Gastroesophageal sphincter (tissue), 4 donors: ENCODE results near the gene LENG1. TPM values are rescaled to one million over a fixed set of nuclear protein-coding genes. Genes with fewer than 3 reads are reported as not detected.

ENCODE experiments used
- ATAC-seq: fragments of 150-250 bp; one replicate; pipeline ENCODE4 v1.9.1; 2016; ENCODE audit warnings: mild to moderate bottlenecking, moderate library complexity
- H3K27ac ChIP-seq, 4 donors: fragments of 200-600 bp; sonication (generic) in 3 of 4; 1 replicate in 3 of 4; 2 replicates in 1 of 4; pipeline ENCODE4 v1.5.1; 2016 to 2019
- H3K27me3 ChIP-seq: fragments of 200-600 bp; sonication (generic); one replicate; pipeline ENCODE4 v1.5.1; 2019
- H3K36me3 ChIP-seq, 2 donors: fragments of 200-600 bp; sonication (generic); one replicate each; pipeline ENCODE4 v1.5.1; 2019; ENCODE audit warnings: control low read depth in 1 of 2
- H3K4me1 ChIP-seq, 3 donors: fragments of 200-600 bp; sonication (generic); 1 replicate in 2 of 3; 2 replicates in 1 of 3; pipeline ENCODE4 v1.5.1; 2016 to 2019; ENCODE audit warnings: control low read depth in 2 of 3
- H3K4me3 ChIP-seq, 2 donors: fragments of 200-600 bp; sonication (generic); one replicate each; pipeline ENCODE4 v1.5.1; 2019; ENCODE audit warnings: mild to moderate bottlenecking in 1 of 2, moderate library complexity in 1 of 2
- H3K9me3 ChIP-seq, 3 donors: fragments of 200-600 bp; sonication (generic); one replicate each; pipeline ENCODE4 v1.5.1; 2017 to 2019; ENCODE audit warnings: control low read depth in 2 of 3
- EP300 ChIP-seq: sonication (generic); formaldehyde crosslinking; IDR thresholded peaks from one replicate; pipeline ENCODE4 v1.6.1; 2017; ENCODE audit warnings: antibody characterized with exemption, mild to moderate bottlenecking
- POLR2A ChIP-seq, 2 donors: fragments of 450-650 bp; IDR thresholded peaks; one replicate each; pipeline ENCODE4 v1.6.1; 2017; ENCODE audit warnings: antibody characterized with exemption in 2 of 2, mild to moderate bottlenecking in 2 of 2, moderate library complexity in 1 of 2
- POLR2AphosphoS5 ChIP-seq: sonication (generic); formaldehyde crosslinking; IDR thresholded peaks from one replicate; pipeline ENCODE4 v1.6.1; 2017; ENCODE audit warnings: antibody characterized with exemption
- WGBS, 2 donors: methylation state at CpG; one replicate each; pipeline ENCODE4 v1.1.5; 2018; ENCODE audit warnings: low coverage in 1 of 2; 5-methylcytosine and 5-hydroxymethylcytosine counted together
- total RNA-seq, 4 donors: library from RNA; depleted of rRNA; stranded (reverse); fragments of >200 nt; gene quantifications; one replicate each; pipeline ENCODE4 v1.1.0, GENCODE V29; 2016
- TF ChIP-seq, protein P1 (sequence below), 4 experiments: fragments of 200-600 bp in 2 of 4; fragments of 450-650 bp in 2 of 4; sonication (generic) in 1 of 4; IDR thresholded peaks; one replicate each; pipeline ENCODE4 v1.5.1; 2017 to 2019; ENCODE audit warnings: antibody characterized with exemption in 4 of 4, mild to moderate bottlenecking in 2 of 4, moderate library complexity in 2 of 4

Gene LENG1
- total RNA-seq, 4 donors from 2014 or later, result 8.2 to 12.8 (median 11.1) TPM

GRCh38 chr19:54162884-54163283, 3.4 kb upstream of the LENG1 start:
- Histone ChIP-seq H3K4me3 (peak overlapping the region in 1 of 2 donors; percentile 50), H3K4me1 (peaks cover 0 to 54% (median 40%) of the 10 kb centered on the region in 3 donors)
- no peak for TF ChIP-seq EP300
- TF ChIP-seq, protein P1, sequence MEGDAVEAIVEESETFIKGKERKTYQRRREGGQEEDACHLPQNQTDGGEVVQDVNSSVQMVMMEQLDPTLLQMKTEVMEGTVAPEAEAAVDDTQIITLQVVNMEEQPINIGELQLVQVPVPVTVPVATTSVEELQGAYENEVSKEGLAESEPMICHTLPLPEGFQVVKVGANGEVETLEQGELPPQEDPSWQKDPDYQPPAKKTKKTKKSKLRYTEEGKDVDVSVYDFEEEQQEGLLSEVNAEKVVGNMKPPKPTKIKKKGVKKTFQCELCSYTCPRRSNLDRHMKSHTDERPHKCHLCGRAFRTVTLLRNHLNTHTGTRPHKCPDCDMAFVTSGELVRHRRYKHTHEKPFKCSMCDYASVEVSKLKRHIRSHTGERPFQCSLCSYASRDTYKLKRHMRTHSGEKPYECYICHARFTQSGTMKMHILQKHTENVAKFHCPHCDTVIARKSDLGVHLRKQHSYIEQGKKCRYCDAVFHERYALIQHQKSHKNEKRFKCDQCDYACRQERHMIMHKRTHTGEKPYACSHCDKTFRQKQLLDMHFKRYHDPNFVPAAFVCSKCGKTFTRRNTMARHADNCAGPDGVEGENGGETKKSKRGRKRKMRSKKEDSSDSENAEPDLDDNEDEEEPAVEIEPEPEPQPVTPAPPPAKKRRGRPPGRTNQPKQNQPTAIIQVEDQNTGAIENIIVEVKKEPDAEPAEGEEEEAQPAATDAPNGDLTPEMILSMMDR (IDR thresholded peaks at IDR 0.05), result no peak
- TF ChIP-seq POLR2AphosphoS5, result no peak
- no peak for TF ChIP-seq POLR2A (IDR thresholded peaks at IDR 0.05)

DNA sequence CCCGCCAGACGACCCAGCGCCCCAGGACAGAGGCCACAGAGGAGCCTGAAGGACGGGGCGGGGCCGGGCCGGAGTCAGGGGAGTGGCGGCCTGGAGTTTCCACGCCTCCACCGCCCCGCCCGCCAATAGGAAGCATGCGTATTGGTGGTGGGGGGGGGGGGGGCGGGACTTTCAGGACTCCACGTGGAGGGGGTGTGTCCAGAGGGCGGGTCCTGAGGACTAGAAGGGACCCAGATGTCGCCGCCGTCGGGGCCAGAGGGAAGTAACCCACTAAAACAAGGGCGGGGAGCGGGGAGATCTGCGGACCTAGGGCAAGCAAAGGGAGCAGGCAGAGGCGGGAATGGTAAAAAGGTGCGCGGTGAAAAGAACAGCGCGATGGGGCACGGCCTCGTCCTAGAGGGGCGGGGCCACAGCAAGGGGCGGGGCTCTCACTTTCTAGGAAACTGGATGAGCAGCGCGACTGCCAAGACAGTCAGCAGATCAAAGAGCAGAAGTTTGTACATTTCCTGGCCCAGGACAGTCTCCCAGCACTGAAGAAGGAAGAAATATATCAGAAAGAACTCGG, 2.8 kb upstream of the LENG1 start:
- Histone ChIP-seq H3K9me3 (no peaks in the 10 kb centered on the region), H3K36me3 (peaks cover 0 to 9% of the 10 kb centered on the region in 2 donors), H3K4me1 (peaks cover 0 to 57% (median 40%) of the 10 kb centered on the region in 3 donors), H3K27me3 (peaks cover 31% of the 10 kb centered on the region), H3K4me3 (peak overlapping the region; percentile 10 to 50), H3K27ac (peak overlapping the region in 3 of 4 donors; percentile 75 to 97 (median 89))
- no peak for TF ChIP-seq EP300
- TF ChIP-seq POLR2AphosphoS5, result no peak
- TF ChIP-seq POLR2A (IDR thresholded peaks at IDR 0.05), result no peak
- TF ChIP-seq, protein P1 (IDR thresholded peaks at IDR 0.05), result no peak
- WGBS, 2 donors, result 0 to 3% methylated on average over 11 of the region's 35 CpGs
- peak; percentile 50 for ATAC-seq

More at GRCh38 chr19:54162884-54163283, 3.4 kb upstream of the LENG1 start:
- whole genome bisulfite sequencing, 2 donors, result 55 to 61% methylated on average over 3 to 11 of the region's 14 CpGs
- peaks cover 37% of the 10 kb centered on the region for H3K27me3 ChIP-seq
- no peaks in the 10 kb centered on the region for H3K9me3 ChIP-seq
- ATAC-seq, result no peak
- peak overlapping the region in 3 of 4 donors; percentile 75 to 97 (median 89) for H3K27ac ChIP-seq
- peaks cover 0 to 4% of the 10 kb centered on the region in 2 donors for H3K36me3 ChIP-seq

DNA sequence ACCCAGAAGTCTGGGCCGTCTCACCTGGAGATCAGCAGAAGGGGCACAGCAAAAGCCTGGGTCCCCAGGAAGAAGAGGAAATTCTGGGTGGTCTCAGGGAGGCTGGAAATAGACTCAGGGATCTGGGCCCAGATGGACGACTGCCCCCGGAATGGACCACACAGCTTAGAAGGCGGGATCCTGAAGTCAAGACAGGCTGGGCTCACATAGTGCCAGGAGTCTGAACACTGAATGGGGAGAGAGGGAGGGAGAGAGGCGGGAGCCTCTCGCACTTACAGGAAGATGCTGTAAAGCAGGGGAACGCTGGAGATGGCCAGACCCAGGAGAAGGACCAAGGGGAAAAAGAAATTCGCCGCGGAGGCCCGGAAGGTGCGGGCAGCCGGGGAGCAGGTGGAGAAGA, 1.3 kb upstream of the LENG1 start:
- WGBS, 2 donors, result 25 to 37% methylated on average over 9 to 12 of the region's 13 CpGs
- peak overlapping the region in 3 of 4 donors; percentile 89 to 97 (median 93) for H3K27ac ChIP-seq

DNA sequence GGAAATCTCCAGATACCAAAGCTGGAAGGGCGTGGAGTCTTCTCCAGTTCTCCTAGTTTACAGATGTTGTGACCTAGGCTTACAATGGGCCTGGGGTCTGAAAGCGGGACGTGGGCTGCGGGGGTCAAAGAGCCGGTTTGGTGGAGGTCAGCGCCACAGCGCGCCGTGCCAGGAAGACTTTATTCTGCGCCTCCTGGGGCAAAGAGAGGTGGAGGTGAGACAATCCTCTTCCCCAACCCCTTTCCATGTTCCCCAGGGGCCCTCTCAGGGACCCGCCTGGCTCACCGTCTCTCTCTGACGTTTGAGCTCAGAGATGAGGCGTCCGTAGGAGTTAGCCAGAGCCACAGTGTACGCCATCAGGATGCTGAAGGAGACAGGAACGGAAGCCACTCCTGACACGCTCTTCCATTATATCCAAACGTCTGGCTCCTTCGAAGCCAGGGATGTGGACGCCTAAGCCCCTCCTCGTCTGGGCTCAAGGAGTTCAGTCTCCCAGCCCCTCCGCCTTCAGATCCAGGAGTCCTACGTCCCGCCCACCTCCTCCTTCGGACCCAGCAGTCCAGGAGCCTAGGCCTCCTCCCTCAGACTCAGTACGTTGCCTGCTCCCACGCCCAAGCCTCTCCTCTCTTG, 776 bp upstream of the LENG1 start:
- H3K36me3 ChIP-seq, result peaks cover 0 to 30% of the 10 kb centered on the region in 2 donors
- peaks cover 11% of the 10 kb centered on the region for H3K27me3 ChIP-seq
- H3K27ac ChIP-seq, result peak overlapping the region; percentile 81 to 97 (median 91)
- peak overlapping the region; percentile 52 to 56 for H3K4me3 ChIP-seq
- ATAC-seq, result no peak
- 4% methylated on average over 7 of the region's 28 CpGs; no CpG with 5 or more reads in 1 of the 2 donors for WGBS, 2 donors
- no peaks in the 10 kb centered on the region for H3K9me3 ChIP-seq
- peaks cover 0 to 57% (median 40%) of the 10 kb centered on the region in 3 donors for H3K4me1 ChIP-seq
- TF ChIP-seq, protein P1 (IDR thresholded peaks at IDR 0.05), result no peak
- TF ChIP-seq POLR2A (IDR thresholded peaks at IDR 0.05), result peak; percentile 14 to 29

More for the DNA sequence above, 1.3 kb upstream of the LENG1 start:
- H3K27me3 ChIP-seq, result peaks cover 16% of the 10 kb centered on the region
- H3K4me3 ChIP-seq, result peak overlapping the region in 1 of 2 donors; percentile 56
- ATAC-seq, result no peak
- H3K9me3 ChIP-seq, result no peaks in the 10 kb centered on the region
- peaks cover 0 to 24% of the 10 kb centered on the region in 2 donors for H3K36me3 ChIP-seq
- H3K4me1 ChIP-seq, result peaks cover 0 to 57% (median 40%) of the 10 kb centered on the region in 3 donors
- TF ChIP-seq POLR2AphosphoS5 (no peak), POLR2A (IDR thresholded peaks at IDR 0.05) (no peak), EP300 (no peak)
- TF ChIP-seq, protein P1 (IDR thresholded peaks at IDR 0.05), result no peak
